GM20000 (cell line): ENCODE data around the gene COMT.

Experiments used
- DNase-seq: peaks from one replicate; pipeline ENCODE4 v3.0.0; 2012; ENCODE audit warnings: low spot score
- TF ChIP-seq, protein P1 (sequence below): IDR thresholded peaks from 2 replicates; pipeline ENCODE4 v1.5.1; 2012; ENCODE audit warnings: mild to moderate bottlenecking, control low read depth; ENCODE audit errors: extremely low read depth, missing control alignments

COMT gene

DNA sequence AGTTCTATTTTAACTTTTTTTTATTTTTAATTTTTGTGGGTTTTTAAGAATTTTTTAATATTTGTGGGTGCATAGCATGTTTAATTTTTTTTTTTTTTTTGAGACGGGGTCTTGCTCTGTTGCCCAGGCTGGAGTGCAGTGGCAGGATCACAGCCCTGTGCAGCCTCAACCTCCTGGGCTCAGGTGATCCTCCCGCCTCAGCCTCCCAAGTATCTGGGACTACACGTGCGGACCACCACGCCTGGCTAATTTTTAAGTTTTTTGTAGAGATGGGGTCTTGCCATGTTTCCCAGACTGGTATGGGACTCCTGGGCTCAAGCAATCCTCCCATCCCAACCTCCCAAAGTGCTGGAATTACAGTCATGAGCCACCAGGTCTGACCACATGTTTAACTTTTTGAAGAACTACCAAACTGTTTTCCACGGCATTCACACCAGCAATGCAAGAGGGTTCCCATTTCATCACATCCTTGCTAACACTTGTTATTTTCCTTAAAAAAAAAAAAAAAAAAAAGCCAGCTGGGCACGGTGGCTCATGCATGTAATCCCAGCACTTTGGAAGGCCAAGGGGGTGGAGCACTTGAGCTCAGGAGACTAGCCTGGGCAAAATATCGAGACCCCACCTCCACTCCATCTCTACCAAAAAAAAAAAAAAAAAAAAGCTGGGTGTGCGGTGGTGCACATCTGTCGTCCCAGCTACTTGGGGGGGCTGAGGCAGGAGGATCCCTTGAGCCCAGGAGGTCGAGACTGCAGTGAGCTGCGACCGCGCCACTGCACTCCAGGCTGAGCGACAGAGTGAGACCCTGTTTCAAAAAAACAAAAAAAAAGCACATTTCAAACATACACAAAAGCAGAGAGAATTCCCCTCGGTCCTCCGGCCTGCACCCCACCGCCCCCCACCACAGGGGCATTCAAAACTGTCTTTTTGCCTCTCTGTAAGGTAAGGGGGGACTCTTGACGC, 16.8 kb downstream of the COMT start:
- TF ChIP-seq, protein P1, sequence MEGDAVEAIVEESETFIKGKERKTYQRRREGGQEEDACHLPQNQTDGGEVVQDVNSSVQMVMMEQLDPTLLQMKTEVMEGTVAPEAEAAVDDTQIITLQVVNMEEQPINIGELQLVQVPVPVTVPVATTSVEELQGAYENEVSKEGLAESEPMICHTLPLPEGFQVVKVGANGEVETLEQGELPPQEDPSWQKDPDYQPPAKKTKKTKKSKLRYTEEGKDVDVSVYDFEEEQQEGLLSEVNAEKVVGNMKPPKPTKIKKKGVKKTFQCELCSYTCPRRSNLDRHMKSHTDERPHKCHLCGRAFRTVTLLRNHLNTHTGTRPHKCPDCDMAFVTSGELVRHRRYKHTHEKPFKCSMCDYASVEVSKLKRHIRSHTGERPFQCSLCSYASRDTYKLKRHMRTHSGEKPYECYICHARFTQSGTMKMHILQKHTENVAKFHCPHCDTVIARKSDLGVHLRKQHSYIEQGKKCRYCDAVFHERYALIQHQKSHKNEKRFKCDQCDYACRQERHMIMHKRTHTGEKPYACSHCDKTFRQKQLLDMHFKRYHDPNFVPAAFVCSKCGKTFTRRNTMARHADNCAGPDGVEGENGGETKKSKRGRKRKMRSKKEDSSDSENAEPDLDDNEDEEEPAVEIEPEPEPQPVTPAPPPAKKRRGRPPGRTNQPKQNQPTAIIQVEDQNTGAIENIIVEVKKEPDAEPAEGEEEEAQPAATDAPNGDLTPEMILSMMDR = no peak
- no peak for DNase-seq

DNA sequence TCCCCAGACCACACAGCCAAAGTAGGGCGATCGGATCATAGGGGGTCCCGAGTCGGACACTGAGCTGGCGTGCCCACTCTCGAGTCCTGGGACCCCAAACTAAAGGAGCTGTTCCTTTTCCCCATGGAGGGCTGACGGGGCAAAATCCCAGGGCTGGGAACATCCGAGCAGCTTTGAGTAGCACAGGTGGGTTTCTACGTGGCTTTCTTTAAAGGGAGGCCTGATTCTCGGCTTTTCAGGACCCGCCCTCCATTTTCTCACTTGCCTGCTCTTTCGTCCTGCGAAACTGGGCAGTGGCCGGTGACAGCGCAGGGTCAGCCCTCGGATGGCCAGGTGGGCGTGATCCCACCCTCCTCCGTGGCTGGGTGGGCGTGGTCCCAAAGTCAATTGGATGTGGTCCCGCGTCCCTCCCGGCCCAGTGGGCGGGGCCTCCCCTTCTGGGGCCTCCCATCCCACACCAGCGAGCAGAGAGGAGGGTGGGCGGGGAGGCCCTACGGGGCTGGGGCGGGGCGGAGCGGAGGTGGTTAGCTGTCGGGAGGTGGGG, 17.5 kb downstream of the COMT start:
- DNase-seq = no peak
- TF ChIP-seq, protein P1 = no peak

DNA sequence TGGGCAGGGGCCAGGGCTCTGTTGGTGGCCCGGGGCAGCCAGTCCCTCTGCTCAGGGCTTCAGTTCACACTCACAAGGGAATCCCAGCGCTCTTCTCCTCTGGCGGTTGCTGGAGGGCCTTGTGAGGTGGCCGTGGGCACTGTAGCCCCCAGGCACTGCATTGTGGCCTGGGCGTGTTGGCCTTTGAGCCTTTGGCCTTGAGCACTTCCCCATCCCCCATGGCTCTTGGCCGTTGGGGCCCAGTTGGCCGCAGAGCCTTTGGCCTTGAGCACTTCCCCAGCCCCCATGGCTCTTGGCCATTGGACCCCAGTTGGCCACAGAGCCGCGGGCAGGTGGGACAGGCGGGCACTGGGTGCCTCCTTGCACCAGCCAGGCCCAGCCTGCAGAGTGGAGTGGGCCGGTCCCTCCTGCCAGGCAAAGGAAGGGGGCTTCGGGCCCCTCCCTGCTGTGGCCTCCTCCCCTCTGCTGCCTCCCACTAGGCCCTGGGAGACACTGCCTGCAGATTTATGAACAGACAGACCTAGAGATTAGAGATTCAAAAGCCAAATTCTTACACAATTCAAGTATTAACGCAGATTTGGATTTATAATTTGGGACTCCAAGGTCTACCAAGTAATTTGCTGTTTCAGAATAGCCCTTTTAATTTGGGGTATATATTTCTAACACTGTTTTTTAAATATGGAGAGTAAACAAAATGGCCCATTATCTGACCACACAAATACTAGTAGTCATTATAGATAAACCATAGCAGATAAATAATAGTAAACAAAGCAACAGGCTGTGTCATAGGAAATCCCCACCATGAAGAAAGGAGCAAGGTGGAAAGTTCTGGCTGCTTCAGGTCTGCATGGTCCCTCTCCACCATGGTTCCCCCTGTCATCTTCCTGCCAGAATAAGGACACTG, 18.3 kb downstream of the COMT start:
- DNase-seq = no peak
- TF ChIP-seq, protein P1 = no peak

DNA sequence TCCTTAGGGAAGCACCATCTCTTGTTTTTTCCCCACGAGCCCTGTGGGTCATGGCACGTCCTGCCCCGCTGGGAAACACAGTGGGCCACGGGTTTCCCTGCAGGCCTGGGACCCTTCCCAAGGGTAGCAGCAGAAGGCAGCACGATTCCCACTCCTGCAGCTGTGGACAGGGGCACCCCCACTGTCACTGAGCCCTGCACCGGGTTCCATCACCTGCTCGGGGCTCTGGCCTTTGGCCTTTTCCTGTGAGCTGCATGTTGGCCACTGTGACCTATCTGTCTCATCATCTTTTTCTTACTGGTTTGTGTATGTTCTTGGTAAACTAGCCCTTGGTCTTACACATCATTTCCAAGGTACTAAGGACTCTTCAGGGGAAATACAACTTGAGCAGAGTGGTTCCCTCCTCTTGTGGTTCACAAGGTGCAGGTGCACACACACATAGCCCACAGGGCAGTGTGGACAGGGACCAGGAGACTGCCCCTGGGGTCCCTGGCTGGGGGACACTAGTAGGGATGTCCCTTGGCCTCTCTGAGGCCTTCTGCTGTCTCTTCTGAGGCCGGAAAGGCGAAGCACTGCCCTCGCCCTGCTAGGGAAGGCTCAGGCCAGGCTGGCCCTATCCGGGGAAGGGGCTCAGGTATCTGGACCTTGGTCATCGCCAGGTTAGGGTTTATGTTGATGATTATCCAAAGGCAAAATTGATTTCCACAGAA, 19.1 kb downstream of the COMT start:
- DNase-seq = no peak
- TF ChIP-seq, protein P1 = no peak

DNA sequence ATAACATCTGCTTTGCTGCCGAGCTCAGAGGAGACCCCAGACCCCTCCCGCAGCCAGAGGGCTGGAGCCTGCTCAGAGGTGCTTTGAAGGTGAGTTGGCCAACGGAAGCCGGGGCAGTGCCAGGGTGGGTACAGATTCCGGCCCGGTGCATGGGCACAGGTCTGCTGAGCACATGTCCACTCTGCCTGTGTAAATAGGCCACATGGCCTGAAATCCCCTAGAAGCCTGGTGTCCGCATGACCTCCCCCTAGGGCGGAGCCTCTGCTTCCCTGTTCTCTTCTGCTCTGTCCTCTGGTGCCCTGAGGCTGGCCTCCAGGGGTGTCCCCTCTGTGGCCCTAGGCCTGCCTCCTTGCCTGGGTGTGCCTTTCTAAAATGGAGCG, 19.6 kb downstream of the COMT start:
- no peak for DNase-seq
- TF ChIP-seq, protein P1 = no peak

DNA sequence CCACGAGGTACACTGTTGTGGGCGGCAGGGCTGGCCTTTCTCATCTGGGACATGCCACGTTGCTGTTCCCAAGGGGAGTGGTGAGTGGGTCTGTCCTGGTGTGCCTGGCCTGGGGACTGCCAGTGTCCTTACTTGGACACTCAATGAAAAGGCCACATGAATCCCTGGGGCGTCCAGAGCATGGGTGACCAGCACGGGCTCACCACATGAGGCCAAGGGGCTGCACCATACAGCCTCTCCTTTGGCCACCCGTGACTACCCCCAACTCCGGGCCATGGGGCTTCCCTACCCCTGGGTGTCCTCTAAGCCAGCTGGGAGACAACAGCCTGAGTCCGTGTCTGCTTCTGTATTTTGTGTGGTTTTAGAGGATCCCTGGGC, 20.3 kb downstream of the COMT start:
- DNase-seq = no peak
- TF ChIP-seq, protein P1 = no peak
